ENCODE results near the gene ROBO1.

Gene ROBO1

DNA sequence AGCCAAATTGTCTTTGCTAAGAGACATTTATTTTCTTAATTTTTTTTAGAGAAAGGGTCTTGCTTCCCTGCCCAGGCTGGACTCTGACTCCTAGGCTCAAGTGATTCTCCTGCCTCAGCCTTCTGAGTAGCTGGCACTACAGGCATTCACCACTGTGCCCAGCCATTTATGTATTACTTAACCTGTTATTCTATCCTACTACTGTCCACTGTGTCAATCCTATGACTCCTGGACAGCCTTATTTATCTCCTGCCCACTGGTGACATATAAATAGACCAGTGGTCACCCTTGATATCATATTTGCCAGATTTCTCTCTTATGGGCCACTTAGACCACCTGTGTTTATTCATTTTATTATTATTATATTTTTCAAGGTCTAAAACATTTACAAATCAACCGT lies 161.4 kb downstream of the ROBO1 start:
- Histone ChIP-seq H3K36me3 (replicated peaks; ENCODE audit: insufficient read depth, low read length) (no peaks in the 10 kb centered on the region), H3K79me2 (ENCODE audit: low read length) (no peaks in the 10 kb centered on the region), H3K4me3 (ENCODE audit: low read length) (no peak overlapping the region), H3F3A (ENCODE audit: insufficient read depth, low read length) (no peaks in the 10 kb centered on the region), H3K9me2 (replicated peaks; ENCODE audit: insufficient read depth, low read length) (no peaks in the 10 kb centered on the region), H3K27me3 (replicated peaks; ENCODE audit: insufficient read depth, low read length) (no peaks in the 10 kb centered on the region), H3K27ac (ENCODE audit: low read length) (no peak overlapping the region), H3K4me1 (ENCODE audit: low read length) (no peaks in the 10 kb centered on the region), H3K9me3 (replicated peaks; ENCODE audit: insufficient read depth, low read length) (no peaks in the 10 kb centered on the region; the same call in 1 of the 2 replicates), H2AFZ (ENCODE audit: low read length) (no peak overlapping the region), H3K4me2 (ENCODE audit: low read depth, low read length) (no peak overlapping the region), H4K20me1 (ENCODE audit: insufficient read depth, low read length) (no peaks in the 10 kb centered on the region), H3K9ac (ENCODE audit: low read length) (no peak overlapping the region)
- DNase-seq = no peak
- TF ChIP-seq EZH2 (optimal IDR thresholded peaks at IDR 0.05; ENCODE audit: low read depth, low read length) = no peak
- TF ChIP-seq, protein P1, sequence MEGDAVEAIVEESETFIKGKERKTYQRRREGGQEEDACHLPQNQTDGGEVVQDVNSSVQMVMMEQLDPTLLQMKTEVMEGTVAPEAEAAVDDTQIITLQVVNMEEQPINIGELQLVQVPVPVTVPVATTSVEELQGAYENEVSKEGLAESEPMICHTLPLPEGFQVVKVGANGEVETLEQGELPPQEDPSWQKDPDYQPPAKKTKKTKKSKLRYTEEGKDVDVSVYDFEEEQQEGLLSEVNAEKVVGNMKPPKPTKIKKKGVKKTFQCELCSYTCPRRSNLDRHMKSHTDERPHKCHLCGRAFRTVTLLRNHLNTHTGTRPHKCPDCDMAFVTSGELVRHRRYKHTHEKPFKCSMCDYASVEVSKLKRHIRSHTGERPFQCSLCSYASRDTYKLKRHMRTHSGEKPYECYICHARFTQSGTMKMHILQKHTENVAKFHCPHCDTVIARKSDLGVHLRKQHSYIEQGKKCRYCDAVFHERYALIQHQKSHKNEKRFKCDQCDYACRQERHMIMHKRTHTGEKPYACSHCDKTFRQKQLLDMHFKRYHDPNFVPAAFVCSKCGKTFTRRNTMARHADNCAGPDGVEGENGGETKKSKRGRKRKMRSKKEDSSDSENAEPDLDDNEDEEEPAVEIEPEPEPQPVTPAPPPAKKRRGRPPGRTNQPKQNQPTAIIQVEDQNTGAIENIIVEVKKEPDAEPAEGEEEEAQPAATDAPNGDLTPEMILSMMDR (IDR thresholded peaks at IDR 0.05; ENCODE audit: low read length) = no peak
- no peak for TF ChIP-seq EZH2phosphoT487 (IDR thresholded peaks at IDR 0.05; ENCODE audit: low read length)

DNA sequence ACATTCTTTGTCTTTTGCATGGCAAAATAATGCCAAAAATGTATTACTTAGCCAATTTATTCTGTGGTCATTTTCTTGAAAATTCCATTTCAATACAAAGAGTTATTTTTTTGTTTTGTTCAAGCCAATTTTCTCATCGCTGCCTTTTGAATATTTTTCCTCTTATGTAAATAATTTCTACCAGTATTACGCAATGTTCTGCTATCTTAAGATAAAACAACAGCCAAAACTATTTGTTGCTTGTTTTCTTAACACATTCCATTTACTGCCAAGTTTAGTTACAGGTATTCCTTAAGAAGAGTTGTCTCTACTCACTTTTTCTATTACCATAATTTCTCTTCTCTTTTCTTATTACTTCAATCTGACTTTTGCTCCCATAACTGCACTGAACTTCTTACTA lies 163.1 kb downstream of the ROBO1 start:
- Histone ChIP-seq H3K36me3 (replicated peaks; ENCODE audit: insufficient read depth, low read length) (no peaks in the 10 kb centered on the region), H3F3A (ENCODE audit: insufficient read depth, low read length) (no peaks in the 10 kb centered on the region), H3K4me2 (ENCODE audit: low read depth, low read length) (no peak overlapping the region), H3K79me2 (ENCODE audit: low read length) (no peaks in the 10 kb centered on the region), H3K4me3 (ENCODE audit: low read length) (no peak overlapping the region), H2AFZ (ENCODE audit: low read length) (no peak overlapping the region), H4K20me1 (ENCODE audit: insufficient read depth, low read length) (no peaks in the 10 kb centered on the region), H3K9me2 (replicated peaks; ENCODE audit: insufficient read depth, low read length) (no peaks in the 10 kb centered on the region), H3K27ac (ENCODE audit: low read length) (no peak overlapping the region), H3K9me3 (replicated peaks; ENCODE audit: insufficient read depth, low read length) (no peaks in the 10 kb centered on the region), H3K27me3 (replicated peaks; ENCODE audit: insufficient read depth, low read length) (no peaks in the 10 kb centered on the region), H3K4me1 (ENCODE audit: low read length) (no peaks in the 10 kb centered on the region), H3K9ac (ENCODE audit: low read length) (no peak overlapping the region)
- TF ChIP-seq EZH2phosphoT487 (IDR thresholded peaks at IDR 0.05; ENCODE audit: low read length) (no peak), EZH2 (optimal IDR thresholded peaks at IDR 0.05; ENCODE audit: low read depth, low read length) (no peak)
- TF ChIP-seq, protein P1 (IDR thresholded peaks at IDR 0.05; ENCODE audit: low read length) = no peak
- no peak for DNase-seq

DNA sequence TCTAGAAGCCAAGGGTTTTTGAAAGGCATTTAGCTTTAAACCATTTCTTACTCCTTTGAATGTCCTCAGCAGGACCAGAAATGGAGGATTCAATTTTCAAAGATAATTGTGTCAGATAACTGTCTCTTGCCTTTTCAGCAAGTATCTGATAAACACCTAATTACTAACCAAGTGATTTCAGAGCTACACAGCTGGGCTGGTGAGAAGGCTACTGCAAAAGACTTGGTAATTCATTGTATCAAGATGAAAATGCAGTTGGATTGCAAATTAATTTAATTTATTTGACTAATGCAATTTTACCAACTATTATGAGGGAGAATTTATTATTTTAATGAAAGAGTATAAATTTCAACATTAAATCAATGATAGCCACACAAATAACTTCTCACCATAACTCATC lies 165.4 kb downstream of the ROBO1 start:
- Histone ChIP-seq H3K4me2 (ENCODE audit: low read depth, low read length) (no peak overlapping the region), H3F3A (ENCODE audit: insufficient read depth, low read length) (no peaks in the 10 kb centered on the region), H3K79me2 (ENCODE audit: low read length) (no peaks in the 10 kb centered on the region), H3K36me3 (replicated peaks; ENCODE audit: insufficient read depth, low read length) (no peaks in the 10 kb centered on the region), H4K20me1 (ENCODE audit: insufficient read depth, low read length) (no peaks in the 10 kb centered on the region), H2AFZ (ENCODE audit: low read length) (no peak overlapping the region), H3K4me3 (ENCODE audit: low read length) (no peak overlapping the region), H3K9me3 (replicated peaks; ENCODE audit: insufficient read depth, low read length) (no peaks in the 10 kb centered on the region), H3K4me1 (ENCODE audit: low read length) (no peaks in the 10 kb centered on the region), H3K9me2 (replicated peaks; ENCODE audit: insufficient read depth, low read length) (no peaks in the 10 kb centered on the region), H3K27me3 (replicated peaks; ENCODE audit: insufficient read depth, low read length) (no peaks in the 10 kb centered on the region), H3K27ac (ENCODE audit: low read length) (no peak overlapping the region), H3K9ac (ENCODE audit: low read length) (no peak overlapping the region)
- TF ChIP-seq EZH2phosphoT487 (IDR thresholded peaks at IDR 0.05; ENCODE audit: low read length) (no peak), EZH2 (optimal IDR thresholded peaks at IDR 0.05; ENCODE audit: low read depth, low read length) (no peak)
- TF ChIP-seq, protein P1 (IDR thresholded peaks at IDR 0.05; ENCODE audit: low read length) = no peak
- no peak for DNase-seq

All from MM.1S (cell line).